DMS114 treated with DMSO at 0.1 percent for 48 hours (cell line): ENCODE measurements around the gene HSPE1.
"Not testable (repeated sequence)": the region's sequence is repeated elsewhere in the genome, so short reads cannot be mapped to it uniquely, and the experiment has no call there.

ENCODE experiments used
- DNase-seq: peaks from one replicate; lab custom pipeline; 2025; ENCODE audit not compliant: unreplicated experiment; lab: John Stamatoyannopoulos, UW

Gene HSPE1

GRCh38 chr2:197498235-197498936 is 1.8 kb upstream of the HSPE1 start:
- no peak for DNase-seq

- DNase-seq: no peak
Measured at GRCh38 chr2:197498937-197499593, 1.1 kb upstream of the HSPE1 start.

- no peak for DNase-seq
Measured at GRCh38 chr2:197500503-197501131, 438 bp downstream of the HSPE1 start.

GRCh38 chr2:197502201-197502600 is 2.0 kb downstream of the HSPE1 start:
- no peak for DNase-seq

- DNase-seq: no peak
Measured at GRCh38 chr2:197502685-197503084, 2.5 kb downstream of the HSPE1 start.

GRCh38 chr2:197504000-197504399 is 3.8 kb downstream of the HSPE1 start:
- no peak for DNase-seq

- DNase-seq: no peak
Measured at GRCh38 chr2:197504512-197504911, 4.3 kb downstream of the HSPE1 start.

GRCh38 chr2:197506658-197507057 is 6.5 kb downstream of the HSPE1 start:
- no peak for DNase-seq

- no peak for DNase-seq
Measured at GRCh38 chr2:197513915-197514314, 13.7 kb downstream of the HSPE1 start.

GRCh38 chr2:197514754-197515153 is 14.6 kb downstream of the HSPE1 start:
- no peak for DNase-seq

GRCh38 chr2:197515315-197515738 is 15.1 kb downstream of the HSPE1 start:
- DNase-seq: no peak

GRCh38 chr2:197515739-197516392 is 15.7 kb downstream of the HSPE1 start, which contains the start of gene MOB4:
Gene MOB4 (plus strand): TSS chr2:197516066. CDS start chr2:197516087, 21 bp downstream.
- DNase-seq: peak; percentile 85

- no peak for DNase-seq
Measured at GRCh38 chr2:197516393-197516761, 16.2 kb downstream of the HSPE1 start.

GRCh38 chr2:197517150-197517549 is 17.0 kb downstream of the HSPE1 start:
- no peak for DNase-seq

- no peak for DNase-seq
Measured at GRCh38 chr2:197538412-197538811, 38.2 kb downstream of the HSPE1 start.

GRCh38 chr2:197539734-197540133 is 39.6 kb downstream of the HSPE1 start:
- no peak for DNase-seq

- DNase-seq: no peak
Measured at GRCh38 chr2:197543206-197543605, 43.0 kb downstream of the HSPE1 start.

- no peak for DNase-seq
Measured at GRCh38 chr2:197547163-197547900, 47.2 kb downstream of the HSPE1 start.

- DNase-seq: no peak
Measured at GRCh38 chr2:197548582-197548981, 48.4 kb downstream of the HSPE1 start.

GRCh38 chr2:197551260-197551659 is 51.1 kb downstream of the HSPE1 start:
- DNase-seq: not testable (repeated sequence)
